WERI-Rb-1 (cell line): ENCODE measurements around the gene GNG7.

ENCODE experiments used
- DNase-seq: peaks from one replicate; pipeline ENCODE4 v3.0.0-alpha.2; 2020
- H3K27ac ChIP-seq: fragments of 250-450 bp; sonication (Bioruptor Pico); 2 replicates; pipeline ENCODE4 v1.5.1; 2020; ENCODE audit warnings: mild to moderate bottlenecking, moderate library complexity
- H3K27me3 ChIP-seq: fragments of 250-450 bp; sonication (Bioruptor Pico); 2 replicates; pipeline ENCODE4 v1.5.1; 2021; ENCODE audit warnings: mild to moderate bottlenecking, low read depth, moderate library complexity; ENCODE audit not compliant: insufficient read depth, severe bottlenecking
- H3K36me3 ChIP-seq: fragments of 250-450 bp; sonication (Bioruptor Pico); 2 replicates; pipeline ENCODE4 v1.5.1; 2020; ENCODE audit warnings: mild to moderate bottlenecking, moderate library complexity
- H3K4me3 ChIP-seq: 2 replicates; pipeline ENCODE4 v1.5.1; 2011; ENCODE audit warnings: low read depth, mild to moderate bottlenecking, control low read depth, low read length
- H3K9me3 ChIP-seq: fragments of 250-450 bp; sonication (Bioruptor Pico); 2 replicates; pipeline ENCODE4 v1.5.1; 2021; ENCODE audit warnings: mild to moderate bottlenecking, moderate library complexity; ENCODE audit not compliant: severe bottlenecking
- CTCF ChIP-seq: IDR thresholded peaks from 2 replicates; pipeline ENCODE4 v1.5.1; 2011; ENCODE audit warnings: low read depth, mild to moderate bottlenecking, control low read depth, inconsistent platforms, low read length

Gene GNG7

DNA sequence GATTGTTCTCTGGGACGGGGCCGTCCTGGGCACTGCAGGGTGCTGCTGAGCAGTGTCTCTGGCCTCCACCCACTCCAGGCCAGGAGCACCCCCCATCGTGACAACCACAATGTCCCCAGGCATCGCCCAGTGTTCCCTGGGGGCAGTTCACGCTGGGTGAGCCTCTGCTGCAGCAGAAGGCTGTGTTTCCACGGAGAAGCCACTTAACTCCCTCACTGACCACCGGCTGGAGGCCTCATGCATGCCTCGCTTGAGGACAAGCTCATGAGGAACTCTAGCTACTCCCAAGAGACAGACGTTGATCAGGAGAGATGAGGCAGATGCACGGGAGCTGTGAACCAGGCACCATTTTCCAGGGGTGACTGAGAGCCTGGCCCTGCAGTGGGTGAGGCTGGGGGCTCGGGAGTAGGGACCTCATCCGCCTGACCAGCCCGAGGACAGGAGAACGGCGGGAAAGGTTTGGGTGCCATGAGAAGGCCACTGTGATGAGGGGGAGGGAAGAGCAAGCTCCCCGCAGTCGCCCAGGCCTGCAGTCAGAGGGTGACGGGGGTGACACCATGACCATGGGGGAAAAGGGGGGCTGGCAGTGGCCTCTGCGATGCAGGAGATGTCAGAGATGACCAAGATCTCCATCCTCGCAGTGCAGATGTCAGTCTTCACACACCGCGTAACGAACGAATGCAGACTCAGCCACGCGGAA lies 32.2 kb upstream of the GNG7 start:
- H3K9me3 ChIP-seq: no peaks in the 10 kb centered on the region
- DNase-seq: no peak
- H3K27ac ChIP-seq: no peak overlapping the region
- H3K4me3 ChIP-seq: no peak overlapping the region
- no peaks in the 10 kb centered on the region for H3K27me3 ChIP-seq
- no peak for TF ChIP-seq CTCF
- H3K36me3 ChIP-seq: peaks cover 48% of the 10 kb centered on the region

- no peak for TF ChIP-seq CTCF
- Histone ChIP-seq H3K27me3 (no peaks in the 10 kb centered on the region), H3K9me3 (no peaks in the 10 kb centered on the region), H3K27ac (no peak overlapping the region), H3K4me3 (no peak overlapping the region), H3K36me3 (peaks cover 48% of the 10 kb centered on the region)
- DNase-seq: no peak
Measured at GRCh38 chr19:2733930-2734588, 31.6 kb upstream of the GNG7 start.

GRCh38 chr19:2732883-2733282 lies 30.4 kb upstream of the GNG7 start:
- Histone ChIP-seq H3K27me3 (no peaks in the 10 kb centered on the region), H3K36me3 (peaks cover 44% of the 10 kb centered on the region), H3K9me3 (no peaks in the 10 kb centered on the region), H3K27ac (no peak overlapping the region), H3K4me3 (no peak overlapping the region)
- no peak for TF ChIP-seq CTCF
- DNase-seq: no peak

GRCh38 chr19:2732157-2732725 lies 29.7 kb upstream of the GNG7 start:
- H3K27ac ChIP-seq: no peak overlapping the region
- DNase-seq: no peak
- no peak overlapping the region for H3K4me3 ChIP-seq
- TF ChIP-seq CTCF: no peak
- peaks cover 44% of the 10 kb centered on the region for H3K36me3 ChIP-seq
- no peaks in the 10 kb centered on the region for H3K9me3 ChIP-seq
- peaks cover 3% of the 10 kb centered on the region for H3K27me3 ChIP-seq

- TF ChIP-seq CTCF: no peak
- no peaks in the 10 kb centered on the region for H3K9me3 ChIP-seq
Measured at GRCh38 chr19:2731181-2731995, 28.9 kb upstream of the GNG7 start.

More at GRCh38 chr19:2731181-2731995, 28.9 kb upstream of the GNG7 start:
- Histone ChIP-seq H3K27me3 (peaks cover 10% of the 10 kb centered on the region), H3K27ac (no peak overlapping the region), H3K36me3 (peaks cover 36% of the 10 kb centered on the region), H3K4me3 (no peak overlapping the region)
- DNase-seq: no peak
